ENCODE data around the gene SF3A1. TPM values are rescaled to one million over a fixed set of nuclear protein-coding genes. Genes with fewer than 3 reads are reported as not detected.

Gene SF3A1
- total and polyA plus RNA-seq, 5 experiments from 2014 or later: 66.5 to 314 (median 119) TPM

GRCh38 chr22:30317778-30318177, 38.9 kb downstream of the SF3A1 start:
- Mint-ChIP-seq H3K27ac (peak overlapping the region; percentile 76 to 100 (median 92)), H3K36me3 (peaks cover 0 to 59% (median 8%) of the 10 kb centered on the region in 3 donors), H3K4me1 (peaks cover 61 to 97% (median 93%) of the 10 kb centered on the region in 4 donors), H3K4me3 (peak overlapping the region in 8 of 10 donors; percentile 43 to 78 (median 68)), H3K27me3 (no peaks in the 10 kb centered on the region), H3K9me3 (no peaks in the 10 kb centered on the region)
- ATAC-seq (no peak), DNase-seq (no peak)
- POLR2A ChIA-PET: interaction anchor here (2.8 to 18.7 kb wide), 4 partner anchors 8 to 39 kb away, joined by 10 to 424 read pairs (median 114); partner anchors contain the start of genes CASTOR1, CCDC157, SF3A1 and TBC1D10A

DNA sequence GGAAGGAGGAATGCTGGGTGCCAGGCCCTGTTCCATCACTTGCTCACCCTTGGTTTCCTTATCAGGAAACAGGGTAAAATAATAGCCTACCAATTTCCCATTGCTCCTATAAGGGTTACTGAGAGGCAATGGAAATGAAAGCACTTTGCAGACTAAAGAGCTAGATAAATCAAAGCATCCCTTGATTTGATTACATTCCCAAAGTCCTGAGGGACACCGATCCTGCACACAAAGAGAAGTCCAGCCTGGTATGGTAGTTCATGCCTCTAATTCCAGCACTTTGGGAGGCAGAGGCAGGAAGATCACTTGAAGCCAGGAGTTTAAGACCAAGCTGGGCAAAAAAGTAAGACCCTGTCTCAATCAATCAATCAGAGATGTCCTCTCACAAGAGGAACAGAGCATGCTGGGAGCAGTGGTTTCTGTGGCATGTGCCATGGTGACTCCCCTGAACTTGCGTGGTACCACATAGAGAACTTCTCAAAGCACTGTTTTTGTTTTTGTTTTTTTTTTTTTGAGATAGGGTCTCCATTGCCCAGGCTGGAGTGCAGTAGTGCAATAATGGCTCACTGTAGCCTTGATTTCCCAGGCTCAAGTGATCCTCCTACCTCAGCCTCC, 40.6 kb downstream of the SF3A1 start:
- Mint-ChIP-seq H3K27me3 (no peaks in the 10 kb centered on the region), H3K27ac (peak overlapping the region; percentile 88 to 100 (median 92)), H3K9me3 (no peaks in the 10 kb centered on the region), H3K4me3 (peak overlapping the region in 9 of 10 donors; percentile 45 to 73 (median 69)), H3K36me3 (peaks cover 0 to 52% (median 8%) of the 10 kb centered on the region in 3 donors), H3K4me1 (peaks cover 65 to 99% (median 97%) of the 10 kb centered on the region in 4 donors)
- DNase-seq (no peak), ATAC-seq (peak; percentile 26 to 42)
- POLR2A ChIA-PET: interaction anchor here (0.7 to 18.7 kb wide), 5 partner anchors 9 to 980 kb away, joined by 3 to 424 read pairs (median 76); partner anchors contain the start of genes CASTOR1 and TBC1D10A

DNA sequence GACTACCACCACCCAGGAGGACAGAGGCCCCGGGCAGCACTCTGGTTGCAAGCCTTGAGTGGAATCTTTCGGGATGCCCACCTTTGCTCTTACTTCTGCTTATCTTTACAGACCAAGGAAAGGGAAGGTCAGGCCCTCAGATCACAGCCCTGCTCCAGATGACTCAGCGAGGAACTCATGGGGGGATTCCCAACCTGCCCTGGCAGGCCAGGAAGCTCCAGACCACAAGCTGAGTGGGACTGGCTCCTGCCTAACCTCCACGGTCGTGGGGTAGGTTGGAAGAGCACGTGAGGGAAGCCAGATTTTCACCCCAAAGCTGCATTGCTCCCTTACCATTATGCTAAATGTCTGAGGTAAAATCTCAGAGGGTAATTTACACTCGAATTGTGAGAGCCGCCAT, 41.8 kb downstream of the SF3A1 start:
- ATAC-seq (peak; percentile 46 to 50), DNase-seq (peak in 1 of 10 donors; percentile 56)
- Mint-ChIP-seq H3K27me3 (no peaks in the 10 kb centered on the region), H3K4me1 (peaks cover 70 to 99% (median 97%) of the 10 kb centered on the region in 4 donors), H3K4me3 (peak overlapping the region in 9 of 10 donors; percentile 36 to 71 (median 63)), H3K27ac (peak overlapping the region; percentile 88 to 100 (median 92)), H3K36me3 (peaks cover 0 to 40% (median 3%) of the 10 kb centered on the region in 3 donors), H3K9me3 (no peaks in the 10 kb centered on the region)
- POLR2A ChIA-PET: interaction anchor here (1.1 to 18.7 kb wide), 6 partner anchors 10 to 43 kb away, joined by 3 to 424 read pairs (median 40); partner anchors contain the start of genes CASTOR1, CCDC157, SF3A1 and TBC1D10A

- Mint-ChIP-seq H3K4me1 (peaks cover 66 to 99% (median 96%) of the 10 kb centered on the region in 4 donors), H3K36me3 (peaks cover 0 to 28% (median 3%) of the 10 kb centered on the region in 3 donors), H3K27me3 (no peaks in the 10 kb centered on the region), H3K27ac (peak overlapping the region; percentile 88 to 100 (median 91)), H3K4me3 (peak overlapping the region in 9 of 10 donors; percentile 43 to 71 (median 63)), H3K9me3 (no peaks in the 10 kb centered on the region)
- DNase-seq (no peak), ATAC-seq (no peak)
- POLR2A ChIA-PET: interaction anchor here (1.0 to 18.7 kb wide), 5 partner anchors 8 to 43 kb away, joined by 3 to 424 read pairs (median 76); partner anchors contain the start of genes CASTOR1, CCDC157, SF3A1 and TBC1D10A
Measured at GRCh38 chr22:30313527-30314363, 42.9 kb downstream of the SF3A1 start.

DNA sequence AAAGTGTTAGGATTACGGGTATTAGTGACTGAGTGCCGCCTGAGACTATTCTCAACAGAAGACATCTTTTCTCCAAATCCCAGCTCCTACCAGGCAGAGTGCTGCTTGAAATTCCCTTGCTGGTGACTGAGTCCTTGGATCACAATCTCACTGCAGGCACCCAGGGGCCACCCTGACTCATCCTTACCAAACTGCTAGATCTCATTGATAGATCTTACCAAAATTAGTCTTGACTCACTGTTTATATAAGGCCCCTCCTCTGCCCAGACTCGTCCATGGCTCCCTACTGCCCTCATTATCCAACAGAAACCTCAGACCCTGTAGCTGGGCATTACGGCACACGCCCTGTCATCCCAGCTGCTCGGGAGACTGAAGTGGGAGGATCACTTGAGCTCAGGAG, 44.6 kb downstream of the SF3A1 start:
- POLR2A ChIA-PET: interaction anchor here (1.2 to 8.6 kb wide), 4 partner anchors 13 to 45 kb away, joined by 3 to 151 read pairs (median 40); partner anchors contain the start of genes CASTOR1, CCDC157, SF3A1 and TBC1D10A
- H3K36me3 Mint-ChIP-seq: peaks cover 0 to 16% (median 3%) of the 10 kb centered on the region in 3 donors
- peaks cover 65 to 97% (median 96%) of the 10 kb centered on the region in 4 donors for H3K4me1 Mint-ChIP-seq
- no peak for DNase-seq
- H3K9me3 Mint-ChIP-seq: no peaks in the 10 kb centered on the region
- no peak for ATAC-seq
- H3K27me3 Mint-ChIP-seq: no peaks in the 10 kb centered on the region
- peak overlapping the region; percentile 94 to 100 (median 98) for H3K27ac Mint-ChIP-seq
- peak overlapping the region; percentile 39 to 86 (median 72) for H3K4me3 Mint-ChIP-seq

DNA sequence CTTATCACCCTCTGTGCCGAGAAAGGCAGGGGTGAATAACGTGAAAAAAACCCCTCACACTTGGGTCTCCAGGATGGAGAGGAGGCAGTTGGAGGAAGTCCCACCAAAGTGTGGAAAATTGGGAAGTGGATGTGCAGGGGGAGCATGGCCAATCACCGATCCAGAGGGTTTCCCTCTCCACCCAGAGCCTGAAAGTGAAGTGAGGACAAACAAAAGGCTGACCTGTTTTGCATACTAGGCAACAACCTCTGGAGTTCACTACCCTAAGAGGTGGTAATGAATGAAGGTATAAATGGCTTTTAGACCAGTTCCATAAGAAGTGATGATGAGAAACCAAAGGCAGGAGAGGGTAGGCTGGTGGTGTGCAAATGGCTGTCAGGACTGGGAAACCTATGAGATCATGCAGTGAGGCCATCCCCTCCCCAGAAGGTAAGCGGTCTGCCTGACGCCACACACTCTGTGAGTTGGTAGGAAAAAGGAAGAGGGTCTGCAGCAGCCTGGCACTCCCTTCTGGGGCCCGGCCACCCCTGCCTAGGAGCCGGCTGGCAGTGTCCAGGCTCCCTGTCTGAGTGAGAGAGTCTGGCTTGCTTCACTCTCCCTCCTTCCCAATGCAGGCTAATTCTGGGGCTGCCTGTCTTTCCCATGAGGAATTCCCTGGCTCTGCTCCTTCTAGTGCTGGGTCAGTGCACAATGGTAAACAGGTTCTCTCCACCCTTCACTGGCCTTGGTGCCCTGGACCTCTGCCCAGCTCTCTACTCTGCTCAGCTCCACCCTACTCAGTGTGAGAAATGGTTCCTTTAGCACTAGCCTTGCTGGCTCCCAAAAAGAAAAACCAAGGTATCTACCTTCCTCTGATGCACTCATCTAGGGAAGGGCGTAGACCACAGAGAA, 45.6 kb downstream of the SF3A1 start:
- no peaks in the 10 kb centered on the region for H3K9me3 Mint-ChIP-seq
- ATAC-seq: no peak
- no peaks in the 10 kb centered on the region for H3K27me3 Mint-ChIP-seq
- H3K27ac Mint-ChIP-seq: peak overlapping the region; percentile 94 to 100 (median 98)
- POLR2A ChIA-PET: interaction anchor here (1.2 to 14.6 kb wide), 7 partner anchors 11 to 113 kb away, joined by 3 to 424 read pairs (median 76); partner anchors contain the start of genes CASTOR1, CCDC157, SF3A1 and TBC1D10A
- DNase-seq: no peak
- H3K4me3 Mint-ChIP-seq: peak overlapping the region; percentile 47 to 86 (median 76)
- peaks cover 0 to 14% (median 3%) of the 10 kb centered on the region in 3 donors for H3K36me3 Mint-ChIP-seq
- H3K4me1 Mint-ChIP-seq: peaks cover 67 to 97% (median 96%) of the 10 kb centered on the region in 4 donors

GRCh38 chr22:30309951-30310741, 46.5 kb downstream of the SF3A1 start:
- Mint-ChIP-seq H3K4me3 (peak overlapping the region; percentile 47 to 86 (median 76)), H3K9me3 (no peaks in the 10 kb centered on the region), H3K27me3 (no peaks in the 10 kb centered on the region), H3K4me1 (peaks cover 70 to 97% (median 96%) of the 10 kb centered on the region in 4 donors), H3K27ac (peak overlapping the region; percentile 94 to 100 (median 98)), H3K36me3 (peaks cover 0 to 7% (median 0%) of the 10 kb centered on the region in 3 donors)
- peak; percentile 52 to 64 for ATAC-seq
- peak in 8 of 10 donors; percentile 39 to 80 (median 63) for DNase-seq
- POLR2A ChIA-PET: interaction anchor here (1.0 to 14.6 kb wide), 6 partner anchors 9 to 114 kb away, joined by 3 to 424 read pairs (median 9); partner anchors contain the start of genes CASTOR1, CCDC157, SEC14L2 and SF3A1

GRCh38 chr22:30308518-30309230, 48.0 kb downstream of the SF3A1 start:
- H3K27me3 Mint-ChIP-seq: no peaks in the 10 kb centered on the region
- DNase-seq: peak in 1 of 10 donors; percentile 14
- peak overlapping the region; percentile 94 to 100 (median 98) for H3K27ac Mint-ChIP-seq
- no peaks in the 10 kb centered on the region for H3K9me3 Mint-ChIP-seq
- H3K36me3 Mint-ChIP-seq: peaks cover 0 to 5% (median 2%) of the 10 kb centered on the region in 3 donors
- H3K4me1 Mint-ChIP-seq: peaks cover 68 to 97% (median 96%) of the 10 kb centered on the region in 4 donors
- no peak for ATAC-seq
- peak overlapping the region; percentile 29 to 86 (median 76) for H3K4me3 Mint-ChIP-seq
- POLR2A ChIA-PET: interaction anchor here (0.6 to 14.6 kb wide), 9 partner anchors 13 to 93 kb away, joined by 3 to 424 read pairs (median 5); partner anchors contain the start of genes CASTOR1, CCDC157, SEC14L2 and SF3A1

DNA sequence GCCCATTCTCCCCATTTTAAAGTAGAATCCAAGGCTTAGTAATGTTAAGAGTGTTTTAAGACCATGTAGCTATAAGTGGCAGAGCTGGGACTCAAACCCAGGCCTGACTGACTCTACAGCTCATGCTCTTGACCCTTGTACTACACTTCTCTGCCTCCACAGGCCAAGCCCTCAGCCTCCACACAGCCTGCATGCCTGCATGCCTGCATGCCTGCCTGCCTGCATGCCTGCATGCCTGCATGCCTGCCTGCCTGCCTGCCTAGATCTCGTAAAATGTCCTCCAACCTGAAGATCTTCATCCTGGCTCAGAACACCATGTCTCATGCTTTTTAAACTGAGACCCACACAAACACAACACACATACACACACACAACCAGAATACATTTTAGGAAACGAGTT, 48.6 kb downstream of the SF3A1 start:
- peaks cover 0 to 11% (median 5%) of the 10 kb centered on the region in 3 donors for H3K36me3 Mint-ChIP-seq
- peak overlapping the region; percentile 9 to 85 (median 72) for H3K4me3 Mint-ChIP-seq
- peak overlapping the region; percentile 94 to 100 (median 98) for H3K27ac Mint-ChIP-seq
- no peak for ATAC-seq
- no peaks in the 10 kb centered on the region for H3K9me3 Mint-ChIP-seq
- H3K27me3 Mint-ChIP-seq: no peaks in the 10 kb centered on the region
- POLR2A ChIA-PET: interaction anchor here (0.6 to 14.6 kb wide), 6 partner anchors 14 to 94 kb away, joined by 5 to 424 read pairs (median 11); partner anchors contain the start of genes CASTOR1, CCDC157, SF3A1 and TBC1D10A
- peaks cover 73 to 99% (median 99%) of the 10 kb centered on the region in 4 donors for H3K4me1 Mint-ChIP-seq
- no peak for DNase-seq

Measured in naive thymus-derived CD8-positive, alpha-beta T cell (primary cell).